Subcutaneous abdominal adipose tissue (tissue), 5 donors: ENCODE results near the gene BCL3.
"Not testable (repeated sequence)": the region's sequence is repeated elsewhere in the genome, so short reads cannot be mapped to it uniquely, and the experiment has no call there.

Experiments used
- H3K27ac ChIP-seq: one replicate; pipeline ENCODE4 v1.7.0; 2013; ENCODE audit warnings: low read depth, mild to moderate bottlenecking, inconsistent platforms, low read length, moderate library complexity
- H3K27me3 ChIP-seq, 5 donors: one replicate each; pipeline ENCODE4 v1.7.0; 2013; ENCODE audit warnings: low read length in 5 of 5, inconsistent platforms in 1 of 5; ENCODE audit not compliant: control insufficient read depth in 5 of 5, insufficient read depth in 4 of 5
- H3K36me3 ChIP-seq, 5 donors: one replicate each; pipeline ENCODE4 v1.7.0; 2013; ENCODE audit warnings: low read length in 5 of 5; ENCODE audit not compliant: control insufficient read depth in 5 of 5, insufficient read depth in 5 of 5
- H3K4me1 ChIP-seq, 5 donors: one replicate each; pipeline ENCODE4 v1.7.0; 2013; ENCODE audit warnings: low read length in 5 of 5, mild to moderate bottlenecking in 3 of 5, moderate library complexity in 1 of 5; ENCODE audit not compliant: control insufficient read depth in 5 of 5, insufficient read depth in 5 of 5
- H3K4me3 ChIP-seq, 5 donors: one replicate each; pipeline ENCODE4 v1.7.0; 2013; ENCODE audit warnings: low read length in 5 of 5, low read depth in 1 of 5
- H3K9ac ChIP-seq, 5 donors: one replicate each; pipeline ENCODE4 v1.7.0; 2013; ENCODE audit warnings: low read length in 5 of 5, mild to moderate bottlenecking in 4 of 5, moderate library complexity in 3 of 5
- H3K9me3 ChIP-seq, 5 donors: one replicate each; pipeline ENCODE4 v1.7.0; 2013; ENCODE audit warnings: low read length in 5 of 5; ENCODE audit not compliant: control insufficient read depth in 5 of 5
- donor health status: healthy.
- donor health status: healthy.
- donor health status: healthy.
- donor health status: healthy.
- donor health status: healthy.

The BCL3 gene

DNA sequence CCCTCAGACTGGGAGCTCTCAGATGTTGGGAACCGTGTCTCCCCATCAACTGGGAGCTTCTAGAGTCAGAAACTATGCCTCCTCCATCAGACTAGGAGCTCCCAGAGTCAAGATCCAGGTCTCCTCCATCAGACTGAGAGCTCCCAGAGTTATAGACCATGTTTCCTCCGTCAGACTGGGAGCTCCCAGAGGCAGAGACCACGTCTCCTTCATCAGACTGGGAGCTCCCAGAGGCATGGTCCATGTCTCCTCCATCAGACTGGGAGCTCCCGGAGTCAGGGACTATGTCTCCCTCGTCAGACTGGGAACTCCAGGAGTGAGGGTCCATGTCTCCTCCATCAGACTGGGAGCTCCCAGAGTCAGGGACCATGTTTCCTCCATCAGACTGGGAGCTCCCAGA, 39.6 kb upstream of the BCL3 start:
- Histone ChIP-seq H3K36me3 (no peaks in the 10 kb centered on the region), H3K4me1 (peaks cover 0 to 9% (median 0%) of the 10 kb centered on the region in 5 donors), H3K27me3 (peaks cover 0 to 10% (median 0%) of the 10 kb centered on the region in 5 donors), H3K27ac (no peak overlapping the region), H3K9me3 (no peaks in the 10 kb centered on the region), H3K9ac (no peak overlapping the region), H3K4me3 (no peak overlapping the region)

DNA sequence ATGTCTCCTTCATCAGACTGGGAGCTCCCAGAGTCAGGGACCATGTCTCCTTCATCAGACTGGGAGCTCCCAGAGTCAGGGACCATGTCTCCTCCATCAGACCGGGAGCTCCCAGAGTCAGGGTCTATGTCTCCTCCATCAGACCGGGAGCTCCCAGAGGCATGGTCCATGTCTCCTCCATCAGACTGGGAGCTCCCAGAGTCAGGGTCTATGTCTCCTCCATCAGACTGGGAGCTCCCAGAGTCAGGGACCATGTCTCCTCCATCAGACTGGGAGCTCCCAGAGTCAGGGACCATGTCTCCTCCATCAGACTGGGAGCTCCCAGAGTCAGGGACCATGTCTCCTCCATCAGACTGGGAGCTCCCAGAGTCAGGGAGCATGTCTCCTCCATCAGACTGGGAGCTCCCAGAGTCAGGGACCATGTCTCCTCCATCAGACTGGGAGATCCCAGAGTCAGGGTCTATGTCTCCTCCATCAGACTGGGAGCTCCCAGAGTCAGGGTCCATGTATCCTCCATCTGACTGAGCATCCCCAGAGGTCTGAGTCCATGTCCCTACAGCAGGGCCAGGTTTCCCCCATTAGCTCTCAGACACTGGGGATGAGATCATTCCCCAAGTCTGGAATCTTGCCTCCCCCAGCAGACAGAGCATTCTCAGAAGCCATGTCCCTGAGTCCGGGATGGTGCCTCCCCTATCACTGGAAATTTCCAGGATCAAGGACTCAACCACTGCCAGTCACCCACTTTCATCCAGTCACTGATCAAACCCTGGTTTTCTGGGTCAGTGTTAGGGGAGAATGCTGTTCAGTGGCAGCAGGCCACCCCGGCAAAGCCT, 38.9 kb upstream of the BCL3 start:
- peaks cover 0 to 10% (median 0%) of the 10 kb centered on the region in 5 donors for H3K27me3 ChIP-seq
- not testable (repeated sequence) for H3K9ac ChIP-seq, H3K27ac ChIP-seq, H3K4me1 ChIP-seq, H3K9me3 ChIP-seq, H3K4me3 ChIP-seq, H3K36me3 ChIP-seq

DNA sequence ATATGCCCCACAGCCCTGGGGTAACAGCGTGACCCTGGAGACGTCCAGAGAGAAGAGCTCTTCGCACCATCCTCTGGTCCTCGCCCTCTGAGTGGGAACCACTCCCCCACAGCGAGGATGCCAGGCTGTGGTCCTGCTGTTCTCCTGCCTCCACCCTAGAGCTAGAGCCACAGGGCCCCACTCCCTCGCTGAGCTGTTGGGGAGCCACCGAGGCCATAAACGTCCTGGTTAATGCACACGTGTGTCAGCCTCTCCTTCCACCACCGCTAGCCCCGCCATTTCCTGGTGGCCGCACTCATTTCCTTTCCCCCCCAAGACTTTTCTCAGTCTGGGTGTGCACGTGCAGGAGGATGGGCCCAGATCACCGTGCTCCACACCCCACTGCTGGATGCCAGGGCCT, 38.0 kb upstream of the BCL3 start:
- H3K4me3 ChIP-seq = no peak overlapping the region
- no peak overlapping the region for H3K9ac ChIP-seq
- H3K27me3 ChIP-seq = peaks cover 0 to 10% (median 0%) of the 10 kb centered on the region in 5 donors
- H3K4me1 ChIP-seq = peaks cover 0 to 9% (median 0%) of the 10 kb centered on the region in 5 donors
- H3K27ac ChIP-seq = no peak overlapping the region
- H3K36me3 ChIP-seq = no peaks in the 10 kb centered on the region
- H3K9me3 ChIP-seq = peaks cover 0 to 12% (median 8%) of the 10 kb centered on the region in 5 donors

DNA sequence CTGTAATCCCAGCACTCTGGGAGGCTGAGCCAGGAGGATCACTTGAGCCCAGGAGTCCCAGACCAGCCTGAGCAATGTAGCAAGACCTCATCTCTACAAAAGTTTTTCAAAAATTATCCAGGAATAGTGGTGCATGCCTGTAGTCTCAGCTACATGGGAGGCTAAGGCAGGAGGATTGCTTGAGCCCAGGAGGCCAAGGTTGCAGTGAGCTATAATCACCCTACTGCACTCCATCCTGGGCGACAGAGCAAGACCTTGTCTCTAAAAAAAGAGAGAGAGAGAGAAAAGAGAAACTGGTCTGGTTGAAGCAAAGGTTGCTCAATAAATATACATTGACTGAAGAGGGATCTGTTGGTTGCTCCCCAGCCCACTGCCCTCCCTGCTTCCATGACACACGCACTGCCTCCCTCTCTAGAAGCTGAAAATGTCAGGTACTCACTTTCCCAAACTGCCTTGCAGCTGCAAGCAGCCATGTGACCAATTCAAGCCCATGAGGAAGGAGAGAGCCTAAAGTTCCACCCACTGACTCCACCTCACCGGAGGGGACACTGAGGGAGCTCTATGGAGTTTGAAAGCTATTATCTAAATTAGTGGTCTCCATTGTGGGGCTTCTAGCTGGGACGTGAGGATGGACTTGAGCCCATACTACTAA, 35.5 kb upstream of the BCL3 start:
- H3K36me3 ChIP-seq = no peaks in the 10 kb centered on the region
- H3K27ac ChIP-seq = no peak overlapping the region
- peaks cover 0 to 16% (median 8%) of the 10 kb centered on the region in 5 donors for H3K9me3 ChIP-seq
- peaks cover 0 to 7% (median 0%) of the 10 kb centered on the region in 5 donors for H3K27me3 ChIP-seq
- no peak overlapping the region for H3K4me3 ChIP-seq
- H3K4me1 ChIP-seq = peaks cover 0 to 11% (median 0%) of the 10 kb centered on the region in 5 donors
- no peak overlapping the region for H3K9ac ChIP-seq

DNA sequence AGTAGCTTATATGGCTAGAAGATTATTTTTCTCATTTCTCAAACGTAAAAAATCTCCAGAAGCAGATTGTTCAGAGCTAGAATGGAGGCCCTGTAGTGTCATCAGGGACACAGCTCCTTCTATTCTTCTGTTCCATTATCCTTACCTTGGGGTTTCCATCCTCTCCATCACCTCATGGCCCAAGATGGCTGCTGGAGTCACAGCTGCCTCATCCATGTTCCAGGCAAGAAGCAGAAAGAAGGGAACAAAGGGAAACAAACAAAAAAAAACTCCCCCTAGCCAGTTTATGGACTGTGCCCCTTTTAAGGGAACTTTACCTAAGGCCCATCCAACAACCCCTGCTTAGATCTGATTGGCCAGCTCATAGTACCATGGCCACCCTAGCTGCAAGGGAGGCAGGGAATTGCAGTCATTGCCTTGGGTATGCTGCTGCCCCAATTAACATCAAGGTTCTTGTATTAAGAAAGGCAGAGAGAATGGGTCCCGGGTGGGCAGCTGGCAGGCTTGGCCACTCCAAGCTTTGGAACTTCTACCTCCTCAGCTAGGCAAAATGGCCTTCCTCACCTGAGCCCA, 33.8 kb upstream of the BCL3 start:
- H3K9me3 ChIP-seq = peaks cover 0 to 16% (median 8%) of the 10 kb centered on the region in 5 donors
- no peak overlapping the region for H3K27ac ChIP-seq
- H3K4me3 ChIP-seq = no peak overlapping the region
- peaks cover 0 to 2% (median 0%) of the 10 kb centered on the region in 5 donors for H3K27me3 ChIP-seq
- H3K4me1 ChIP-seq = peaks cover 4 to 25% (median 12%) of the 10 kb centered on the region in 5 donors
- H3K9ac ChIP-seq = no peak overlapping the region
- no peaks in the 10 kb centered on the region for H3K36me3 ChIP-seq

DNA sequence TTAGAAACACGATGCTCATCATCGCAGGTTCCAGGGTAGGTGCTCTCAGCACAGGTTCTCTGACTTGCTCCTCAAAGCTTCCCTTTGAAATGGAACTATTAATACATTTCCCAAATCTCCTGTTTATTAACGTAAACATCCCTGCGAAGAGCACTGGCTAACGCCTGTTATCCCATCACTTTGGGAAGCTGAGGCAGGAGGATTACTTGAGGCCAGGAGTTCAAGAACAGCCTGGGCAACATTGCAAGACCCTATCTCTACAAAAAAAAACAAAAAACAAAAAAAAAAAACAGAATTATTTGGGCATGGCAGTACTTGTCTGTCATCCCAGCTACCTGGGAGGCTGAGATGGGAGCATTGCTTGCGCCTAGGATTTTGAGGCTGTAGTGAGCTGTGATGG, 30.9 kb upstream of the BCL3 start:
- Histone ChIP-seq H3K27me3 (peaks cover 0 to 4% (median under 1%) of the 10 kb centered on the region in 5 donors), H3K4me1 (peaks cover 4 to 28% (median 22%) of the 10 kb centered on the region in 5 donors), H3K4me3 (no peak overlapping the region), H3K36me3 (no peaks in the 10 kb centered on the region), H3K27ac (no peak overlapping the region), H3K9ac (no peak overlapping the region), H3K9me3 (peaks cover 0 to 16% (median 8%) of the 10 kb centered on the region in 5 donors)

DNA sequence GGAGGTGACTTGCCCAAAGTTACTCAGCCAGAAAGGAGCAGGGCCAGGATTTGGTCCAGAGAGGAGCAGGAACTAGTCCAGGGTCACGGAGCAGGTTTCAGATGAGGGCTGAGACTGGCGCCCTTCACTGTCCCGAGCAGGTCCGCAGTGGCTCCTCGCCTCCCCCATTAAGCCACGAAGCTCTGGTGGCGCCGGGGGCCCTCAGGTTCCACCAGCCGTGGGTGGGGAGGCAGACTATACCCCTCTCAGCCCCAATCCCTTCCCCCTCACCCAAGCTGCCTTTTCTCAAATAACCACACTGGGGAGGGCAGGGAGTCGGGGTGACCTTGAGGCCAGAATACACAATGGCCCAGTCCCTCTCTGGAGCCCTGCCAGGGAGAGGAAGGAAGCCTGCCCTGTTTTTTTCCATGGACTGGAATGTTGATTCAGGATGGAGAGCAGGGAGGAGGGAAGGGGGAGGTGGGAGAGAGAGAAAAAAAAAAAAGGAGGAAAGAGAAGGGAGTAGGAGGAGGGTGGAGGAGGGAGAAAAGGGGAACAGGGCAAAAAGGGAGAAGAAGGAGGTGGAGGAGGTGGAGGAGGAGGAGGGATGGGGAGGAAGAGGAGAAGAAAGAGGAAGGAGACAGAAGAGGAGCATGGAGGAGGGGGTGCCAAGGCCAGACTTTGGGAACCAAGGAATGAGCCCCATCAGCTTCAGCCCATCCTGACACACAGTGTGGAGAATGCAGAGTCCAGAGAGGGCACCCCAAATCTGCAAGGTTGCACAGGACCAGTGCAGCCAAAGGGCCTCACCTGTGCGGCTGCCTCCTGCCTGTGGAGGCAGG, 29.9 kb upstream of the BCL3 start:
- Histone ChIP-seq H3K9me3 (peaks cover 0 to 16% (median 8%) of the 10 kb centered on the region in 5 donors), H3K27ac (peak overlapping the region; percentile 42), H3K4me1 (peaks cover 4 to 37% (median 26%) of the 10 kb centered on the region in 5 donors), H3K9ac (peak overlapping the region in 2 of 5 donors; percentile 55), H3K27me3 (peaks cover 0 to 3% (median 2%) of the 10 kb centered on the region in 5 donors), H3K36me3 (no peaks in the 10 kb centered on the region), H3K4me3 (peak overlapping the region in 3 of 5 donors; percentile 2 to 50 (median 45))

DNA sequence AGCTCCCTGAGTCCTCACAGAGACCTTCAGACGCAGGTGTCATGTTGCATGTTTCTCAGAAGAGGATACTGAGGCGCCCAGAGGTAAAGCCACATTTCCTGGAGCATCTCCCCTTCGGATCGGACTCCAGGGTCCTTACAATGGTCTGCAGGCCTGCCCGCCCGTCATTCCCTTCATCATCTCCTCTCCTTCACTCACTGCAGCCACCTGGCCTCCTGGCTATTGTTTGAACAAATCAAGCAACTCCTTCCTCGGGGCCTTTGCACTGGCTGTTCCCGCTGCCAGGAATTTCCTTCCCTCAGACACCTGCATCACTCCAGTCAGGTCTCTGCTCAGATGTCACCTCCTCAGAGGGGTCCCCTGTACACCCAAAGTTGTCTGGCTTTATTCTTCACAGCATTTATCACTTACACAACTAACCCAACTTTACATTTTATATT, 29.2 kb upstream of the BCL3 start:
- H3K27me3 ChIP-seq = peaks cover 0 to 3% (median 2%) of the 10 kb centered on the region in 5 donors
- peaks cover 4 to 43% (median 32%) of the 10 kb centered on the region in 5 donors for H3K4me1 ChIP-seq
- H3K36me3 ChIP-seq = no peaks in the 10 kb centered on the region
- peaks cover 0 to 16% (median 8%) of the 10 kb centered on the region in 5 donors for H3K9me3 ChIP-seq
- no peak overlapping the region for H3K9ac ChIP-seq
- peak overlapping the region; percentile 42 for H3K27ac ChIP-seq
- no peak overlapping the region for H3K4me3 ChIP-seq

DNA sequence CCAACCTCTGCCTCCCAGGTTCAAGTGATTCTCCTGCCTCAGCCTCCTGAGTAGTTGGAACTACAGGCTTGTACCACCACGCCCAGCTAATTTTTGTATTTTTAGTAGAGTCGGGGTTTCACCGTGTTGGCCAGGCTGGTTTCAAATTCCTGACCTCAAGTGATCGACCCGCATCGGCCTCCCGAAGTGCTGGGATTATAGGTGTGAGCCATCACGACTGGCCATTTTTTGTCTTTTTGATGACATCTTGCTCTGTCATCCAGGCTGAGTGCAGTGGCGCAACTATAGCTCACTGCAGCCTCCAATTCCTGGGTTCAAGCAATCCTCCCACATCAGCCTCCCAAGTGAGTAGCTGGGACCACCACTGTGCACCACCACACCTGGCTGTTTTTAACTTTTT, 28.1 kb upstream of the BCL3 start:
- H3K27me3 ChIP-seq, H3K9ac ChIP-seq, H3K27ac ChIP-seq, H3K36me3 ChIP-seq, H3K4me3 ChIP-seq, H3K9me3 ChIP-seq: not testable (repeated sequence)
- H3K4me1 ChIP-seq = peaks cover 6 to 52% (median 36%) of the 10 kb centered on the region in 5 donors
